ENCODE results near the gene SIGLEC1.

DNA sequence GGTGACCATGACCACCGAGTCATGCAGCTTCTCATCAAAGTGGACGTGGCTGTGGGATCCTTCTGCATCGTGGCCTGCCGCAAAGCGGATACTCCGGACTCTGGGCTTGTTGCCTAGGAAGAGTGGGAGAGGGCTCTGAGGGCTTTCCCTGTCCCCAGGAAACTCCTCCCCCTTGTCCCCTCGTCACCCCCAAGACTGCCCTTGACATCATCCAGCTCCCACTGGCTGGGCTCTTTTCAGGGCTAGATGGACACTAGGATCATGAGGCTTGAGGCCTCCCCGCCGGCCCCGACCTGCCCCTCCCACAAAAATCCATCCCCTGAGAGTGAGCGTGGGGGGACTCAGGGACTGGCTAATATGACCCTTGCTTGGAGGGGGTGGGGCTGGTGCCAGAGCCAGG is 46.2 kb upstream of the SIGLEC1 start:
- TF ChIP-seq, protein P1, sequence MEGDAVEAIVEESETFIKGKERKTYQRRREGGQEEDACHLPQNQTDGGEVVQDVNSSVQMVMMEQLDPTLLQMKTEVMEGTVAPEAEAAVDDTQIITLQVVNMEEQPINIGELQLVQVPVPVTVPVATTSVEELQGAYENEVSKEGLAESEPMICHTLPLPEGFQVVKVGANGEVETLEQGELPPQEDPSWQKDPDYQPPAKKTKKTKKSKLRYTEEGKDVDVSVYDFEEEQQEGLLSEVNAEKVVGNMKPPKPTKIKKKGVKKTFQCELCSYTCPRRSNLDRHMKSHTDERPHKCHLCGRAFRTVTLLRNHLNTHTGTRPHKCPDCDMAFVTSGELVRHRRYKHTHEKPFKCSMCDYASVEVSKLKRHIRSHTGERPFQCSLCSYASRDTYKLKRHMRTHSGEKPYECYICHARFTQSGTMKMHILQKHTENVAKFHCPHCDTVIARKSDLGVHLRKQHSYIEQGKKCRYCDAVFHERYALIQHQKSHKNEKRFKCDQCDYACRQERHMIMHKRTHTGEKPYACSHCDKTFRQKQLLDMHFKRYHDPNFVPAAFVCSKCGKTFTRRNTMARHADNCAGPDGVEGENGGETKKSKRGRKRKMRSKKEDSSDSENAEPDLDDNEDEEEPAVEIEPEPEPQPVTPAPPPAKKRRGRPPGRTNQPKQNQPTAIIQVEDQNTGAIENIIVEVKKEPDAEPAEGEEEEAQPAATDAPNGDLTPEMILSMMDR (IDR thresholded peaks at IDR 0.05; ENCODE audit: low read length): no peak
- TF ChIP-seq EZH2 (optimal IDR thresholded peaks at IDR 0.05; ENCODE audit: low read depth, low read length): no peak

Measured in MM.1S (cell line).